Stimulated activated CD8-positive, alpha-beta memory T cell treated with anti-CD3 and anti-CD28 coated beads, Interleukin-2, amount 100 ng/mL, for 1 hour (primary cell): ENCODE measurements around the gene BMPER.

ENCODE experiments used
- DNase-seq, 2 donors: peaks; one replicate each; pipeline ENCODE4 v3.0.0-alpha.2; 2020; ENCODE audit warnings: low read depth in 2 of 2

BMPER gene

GRCh38 chr7:34175837-34176236 is 270.5 kb downstream of the BMPER start:
- DNase-seq, result no peak

- no peak for DNase-seq
Measured at GRCh38 chr7:34177476-34177875, 272.1 kb downstream of the BMPER start.

GRCh38 chr7:34181271-34181958 is 276.1 kb downstream of the BMPER start:
- no peak for DNase-seq

GRCh38 chr7:34184466-34184865 is 279.1 kb downstream of the BMPER start:
- no peak for DNase-seq

DNA sequence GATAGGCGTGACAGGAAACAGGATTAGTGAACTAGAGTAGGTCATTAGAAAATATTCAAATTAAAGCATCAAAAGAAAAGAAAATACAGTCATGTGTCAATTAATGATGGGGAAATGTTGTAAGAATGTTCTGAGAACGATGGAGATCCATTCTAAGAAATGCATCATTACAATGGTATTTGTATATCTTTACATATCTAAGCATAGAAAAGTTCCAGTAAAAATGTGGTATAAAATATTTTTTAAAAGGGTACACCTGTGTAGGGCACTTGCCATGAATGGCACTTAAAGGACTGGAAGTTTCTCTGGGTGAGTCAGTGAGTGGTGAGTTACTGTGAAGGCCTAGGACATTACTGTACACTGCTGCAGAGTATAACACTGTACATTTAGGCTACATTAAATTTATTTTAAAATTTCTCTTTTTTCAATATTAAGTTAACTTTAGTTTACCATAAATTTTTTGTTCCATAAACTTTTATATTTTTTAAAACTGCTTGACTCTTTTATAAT is 282.5 kb downstream of the BMPER start:
- DNase-seq, result no peak

GRCh38 chr7:34189031-34189430 is 283.7 kb downstream of the BMPER start:
- DNase-seq, result no peak

DNA sequence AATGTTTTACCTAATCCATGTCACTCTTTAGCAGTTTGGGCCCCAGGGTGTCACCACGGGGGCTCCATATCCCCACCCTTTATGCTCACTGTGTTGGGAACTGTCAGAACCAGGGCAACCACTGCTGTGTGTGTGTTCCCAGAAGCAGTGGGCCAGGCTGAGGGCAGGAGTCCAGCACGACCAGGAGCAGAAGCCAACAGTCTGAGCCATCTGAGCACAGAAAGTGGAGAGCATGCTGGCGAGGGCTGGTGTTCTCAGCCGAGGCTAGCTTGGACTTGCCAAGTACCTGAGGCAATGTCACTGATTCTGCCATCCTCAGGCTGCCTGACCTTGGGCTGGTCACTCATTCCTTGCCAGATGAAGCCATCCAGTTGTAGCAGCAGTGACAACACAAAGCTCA is 285.0 kb downstream of the BMPER start:
- DNase-seq, result no peak

DNA sequence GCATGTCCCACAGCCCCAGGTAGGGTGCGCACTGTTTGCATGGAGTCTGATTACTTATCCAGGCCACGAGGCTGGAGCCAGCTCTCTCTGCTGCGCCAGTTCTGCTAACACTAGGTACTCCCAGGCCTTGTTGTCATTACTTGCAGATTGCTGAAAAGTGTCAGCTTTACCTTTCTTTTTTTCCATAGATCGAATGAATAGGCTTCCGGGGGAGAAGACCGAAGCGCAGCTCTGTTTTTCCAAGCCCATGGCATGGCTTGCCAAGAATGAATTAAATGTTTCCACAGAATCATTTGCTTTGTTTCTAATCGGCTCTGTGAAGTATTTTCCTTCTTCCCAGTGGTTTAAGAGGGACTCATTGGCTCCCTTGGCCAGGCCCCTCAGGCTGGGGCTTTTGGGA is 285.8 kb downstream of the BMPER start:
- DNase-seq, result no peak

DNA sequence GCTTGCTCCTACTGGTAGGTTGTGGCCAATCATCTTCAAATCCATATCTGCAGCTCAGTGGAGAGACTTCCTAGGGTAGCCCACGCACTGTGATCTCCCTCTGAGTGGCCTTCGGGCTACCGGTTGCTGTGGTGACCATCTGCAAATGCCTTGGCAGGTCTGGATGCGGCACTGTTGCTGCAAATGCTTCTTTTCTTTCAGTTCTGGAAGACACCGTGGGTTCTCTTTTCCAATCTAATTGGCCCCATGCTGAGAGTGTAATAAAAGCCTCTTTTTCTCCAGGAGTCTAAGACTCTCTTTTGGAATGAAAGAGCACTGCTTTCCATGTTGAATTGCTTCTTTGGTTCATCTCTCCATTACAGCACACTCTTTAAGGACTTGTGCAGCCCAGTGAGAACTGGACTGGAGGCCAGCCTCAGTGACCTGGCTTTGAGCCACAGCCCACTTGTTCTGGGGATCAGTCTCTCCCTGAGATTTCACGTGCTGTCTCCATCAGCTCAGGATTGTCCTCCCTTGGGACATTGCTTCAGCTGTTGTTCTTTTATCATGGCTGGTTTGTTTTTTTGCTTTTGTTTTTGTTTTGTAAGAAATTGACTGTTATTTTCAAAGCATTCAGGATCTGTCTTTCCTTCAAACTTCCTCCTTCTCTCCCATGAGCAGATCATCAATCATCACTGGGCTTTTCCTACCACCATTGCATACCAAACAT is 286.6 kb downstream of the BMPER start:
- no peak for DNase-seq

DNA sequence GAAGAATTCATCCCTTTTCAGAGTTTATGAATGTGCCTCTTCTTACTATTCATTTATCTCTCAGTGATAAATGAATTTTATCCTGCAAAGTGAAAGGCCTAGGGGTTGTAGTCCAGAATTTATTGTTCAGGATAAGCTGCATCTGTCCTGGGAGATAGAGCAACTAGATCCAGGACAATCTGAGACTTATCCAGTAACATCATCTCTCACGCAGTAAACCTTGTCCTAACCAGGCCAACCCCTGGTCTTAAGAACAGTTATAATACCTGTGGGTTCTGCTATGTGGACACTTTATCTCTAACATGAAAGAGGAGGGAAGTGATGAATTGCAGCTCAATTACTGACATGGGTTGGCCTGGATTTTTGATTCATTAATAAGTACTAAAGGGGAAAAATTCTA is 287.6 kb downstream of the BMPER start:
- DNase-seq, result no peak

- DNase-seq, result no peak
Measured at GRCh38 chr7:34198231-34198641, 292.9 kb downstream of the BMPER start.
